Keratinocyte (primary cell): Measurements from ENCODE around the gene ZNF554. TPM values are rescaled to one million over a fixed set of nuclear protein-coding genes. Genes with fewer than 3 reads are reported as not detected.
A peak's percentile ranks its signal among the peaks of the same experiment; 100 is the strongest.

Experiments used
- DNase-seq: peaks from one replicate; pipeline ENCODE4 v3.0.0-alpha.2; 2011; ENCODE audit warnings: low read depth, missing footprints, low spot score
- FAIRE-seq: peaks from 2 replicates; lab custom pipeline; 2011; peaks lifted over from hg19 to GRCh38; lab: Jason Lieb, UNC
- H2AFZ ChIP-seq: 2 replicates; pipeline ENCODE4 v1.6.0; 2012; ENCODE audit warnings: low read length, control low read depth, inconsistent platforms; ENCODE audit not compliant: control insufficient read depth
- H3K27ac ChIP-seq: 2 replicates; pipeline ENCODE4 v1.5.1; 2011; ENCODE audit warnings: low read length; ENCODE audit not compliant: control insufficient read depth, insufficient read depth
- H3K27me3 ChIP-seq: 3 replicates; pipeline ENCODE4 v1.6.0; 2011; ENCODE audit warnings: low read length; ENCODE audit not compliant: control insufficient read depth, insufficient read depth; ENCODE audit errors: extremely low read depth
- H3K36me3 ChIP-seq, 2 experiments: 2 replicates in 1 of 2; 3 replicates in 1 of 2; pipeline ENCODE4 v1.5.1; 2011; ENCODE audit warnings: low read length in 2 of 2, mild to moderate bottlenecking in 1 of 2; ENCODE audit not compliant: control insufficient read depth in 2 of 2, insufficient read depth in 2 of 2; ENCODE audit errors: extremely low read depth in 1 of 2
- H3K4me1 ChIP-seq: 3 replicates; pipeline ENCODE4 v1.5.1; 2011; ENCODE audit warnings: low read length; ENCODE audit not compliant: control insufficient read depth, insufficient read depth; ENCODE audit errors: extremely low read depth
- H3K4me2 ChIP-seq: 3 replicates; pipeline ENCODE4 v1.6.0; 2011; ENCODE audit warnings: low read depth, low read length; ENCODE audit not compliant: control insufficient read depth, insufficient read depth; ENCODE audit errors: extremely low read depth
- H3K4me3 ChIP-seq, 3 experiments: fragments of 200-600 bp in 1 of 3; sonication (generic) in 1 of 3; 2 replicates in 2 of 3; 3 replicates in 1 of 3; pipeline ENCODE4 v1.5.1; 2011 to 2016; ENCODE audit warnings: low read length in 3 of 3, mild to moderate bottlenecking in 3 of 3, control low read depth in 2 of 3, inconsistent platforms in 1 of 3, low read depth in 1 of 3, mixed read lengths in 1 of 3, mixed run types in 1 of 3, moderate library complexity in 1 of 3; ENCODE audit not compliant: control insufficient read depth in 2 of 3, insufficient read depth in 2 of 3; ENCODE audit errors: extremely low read depth in 1 of 3
- H3K79me2 ChIP-seq: 2 replicates; pipeline ENCODE4 v1.6.0; 2012; ENCODE audit warnings: low read length; ENCODE audit not compliant: control insufficient read depth, insufficient read depth
- H3K9ac ChIP-seq: 3 replicates; pipeline ENCODE4 v1.6.0; 2011; ENCODE audit warnings: low read length; ENCODE audit not compliant: control insufficient read depth, insufficient read depth; ENCODE audit errors: extremely low read depth
- H3K9me1 ChIP-seq: 3 replicates; pipeline ENCODE4 v1.6.0; 2011; ENCODE audit warnings: low read length; ENCODE audit not compliant: control insufficient read depth, insufficient read depth; ENCODE audit errors: extremely low read depth
- H3K9me3 ChIP-seq: 2 replicates; pipeline ENCODE4 v1.5.1; 2012; ENCODE audit warnings: low read depth, low read length; ENCODE audit not compliant: control insufficient read depth
- H4K20me1 ChIP-seq: 3 replicates; pipeline ENCODE4 v1.6.0; 2011; ENCODE audit warnings: low read length; ENCODE audit not compliant: control insufficient read depth, insufficient read depth; ENCODE audit errors: extremely low read depth
- EZH2 ChIP-seq: IDR thresholded peaks from one replicate; pipeline ENCODE4 v1.6.1; 2012; ENCODE audit warnings: inconsistent platforms, mild to moderate bottlenecking, low read length, moderate library complexity
- dilution Hi-C: fragments of 300-500 bp; cut with MboI; formaldehyde crosslinking; loops from one replicate; pipeline ENCODE4 v1.7.0; 2020; ENCODE audit warnings: low sequenced_read_pairs; ENCODE audit not compliant: extremely low pct_ligation_motif_present
- polyA plus RNA-seq, 5 experiments: library from polyadenylated mRNA; depleted of rRNA in 3 of 5; stranded (reverse) in 3 of 5; stranded (forward) in 1 of 5; unstranded in 1 of 5; fragments of >200 nt; gene quantifications; 1 replicate in 1 of 5; 2 replicates in 3 of 5; 3 replicates in 1 of 5; pipeline versions ENCODE4 v1.2.1 to v1.2.3, GENCODE V29; 2011 to 2012; ENCODE audit warnings: missing spikeins in 2 of 5, low read depth in 1 of 5, low replicate concordance in 1 of 5
- TF ChIP-seq, protein P1 (sequence below), 3 experiments: IDR thresholded peaks in 1 of 3; conservative IDR thresholded peaks in 1 of 3; optimal IDR thresholded peaks in 1 of 3; 2 replicates in 2 of 3; 3 replicates in 1 of 3; pipeline versions ENCODE3 to v1.5.1; 2011; ENCODE audit warnings: low read length in 3 of 3, mild to moderate bottlenecking in 3 of 3, moderate library complexity in 2 of 3, control low read depth in 1 of 3, inconsistent platforms in 1 of 3; ENCODE audit not compliant: insufficient read depth in 2 of 3; ENCODE audit errors: extremely low read depth in 1 of 3

ZNF554 gene
- polyA plus RNA-seq, 1 donor (not counting 4 experiments of a cell fraction or from before 2014, with no cell fraction given) = 2.7 TPM

- Histone ChIP-seq H3K27ac (no peak overlapping the region), H3K36me3 (no peaks in the 10 kb centered on the region), H3K9me1 (no peaks in the 10 kb centered on the region), H3K4me1 (no peaks in the 10 kb centered on the region), H2AFZ (no peak overlapping the region), H3K4me2 (no peak overlapping the region), H3K9me3 (peaks cover 8% of the 10 kb centered on the region), H3K9ac (no peak overlapping the region), H4K20me1 (no peaks in the 10 kb centered on the region), H3K4me3 (no peak overlapping the region), H3K27me3 (no peaks in the 10 kb centered on the region), H3K79me2 (no peaks in the 10 kb centered on the region)
- DNase-seq (no peak), FAIRE-seq (no peak)
- TF ChIP-seq, protein P1, sequence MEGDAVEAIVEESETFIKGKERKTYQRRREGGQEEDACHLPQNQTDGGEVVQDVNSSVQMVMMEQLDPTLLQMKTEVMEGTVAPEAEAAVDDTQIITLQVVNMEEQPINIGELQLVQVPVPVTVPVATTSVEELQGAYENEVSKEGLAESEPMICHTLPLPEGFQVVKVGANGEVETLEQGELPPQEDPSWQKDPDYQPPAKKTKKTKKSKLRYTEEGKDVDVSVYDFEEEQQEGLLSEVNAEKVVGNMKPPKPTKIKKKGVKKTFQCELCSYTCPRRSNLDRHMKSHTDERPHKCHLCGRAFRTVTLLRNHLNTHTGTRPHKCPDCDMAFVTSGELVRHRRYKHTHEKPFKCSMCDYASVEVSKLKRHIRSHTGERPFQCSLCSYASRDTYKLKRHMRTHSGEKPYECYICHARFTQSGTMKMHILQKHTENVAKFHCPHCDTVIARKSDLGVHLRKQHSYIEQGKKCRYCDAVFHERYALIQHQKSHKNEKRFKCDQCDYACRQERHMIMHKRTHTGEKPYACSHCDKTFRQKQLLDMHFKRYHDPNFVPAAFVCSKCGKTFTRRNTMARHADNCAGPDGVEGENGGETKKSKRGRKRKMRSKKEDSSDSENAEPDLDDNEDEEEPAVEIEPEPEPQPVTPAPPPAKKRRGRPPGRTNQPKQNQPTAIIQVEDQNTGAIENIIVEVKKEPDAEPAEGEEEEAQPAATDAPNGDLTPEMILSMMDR (optimal IDR thresholded peaks at IDR 0.05 in 1 of 3, IDR thresholded peaks at IDR 0.05 in 1 of 3, conservative IDR thresholded peaks at IDR 0.05 in 1 of 3; ENCODE audit: extremely low read depth in 1 of 3, insufficient read depth in 2 of 3, low read length in 3 of 3) = no peak
- no peak for TF ChIP-seq EZH2
- dilution Hi-C loops = no loop called here
These were observed 7.4 kb downstream of the ZNF554 start for GRCh38 chr19:2827022-2827421.

GRCh38 chr19:2827840-2828489, 8.3 kb downstream of the ZNF554 start:
- FAIRE-seq (peak; percentile 20), DNase-seq (no peak)
- Histone ChIP-seq H3K9me3 (peaks cover 11% of the 10 kb centered on the region), H3K27me3 (no peaks in the 10 kb centered on the region), H3K4me2 (no peak overlapping the region), H3K27ac (no peak overlapping the region), H2AFZ (no peak overlapping the region), H3K36me3 (no peaks in the 10 kb centered on the region), H3K9ac (no peak overlapping the region), H3K9me1 (no peaks in the 10 kb centered on the region), H3K79me2 (no peaks in the 10 kb centered on the region), H4K20me1 (no peaks in the 10 kb centered on the region), H3K4me3 (no peak overlapping the region), H3K4me1 (no peaks in the 10 kb centered on the region)
- dilution Hi-C loops = no loop called here
- no peak for TF ChIP-seq EZH2
- TF ChIP-seq, protein P1 (optimal IDR thresholded peaks at IDR 0.05 in 1 of 3, IDR thresholded peaks at IDR 0.05 in 1 of 3, conservative IDR thresholded peaks at IDR 0.05 in 1 of 3; ENCODE audit: extremely low read depth in 1 of 3, insufficient read depth in 2 of 3, low read length in 3 of 3) = no peak
